HepG2 (cell line): ENCODE results near the gene FGL2. TPM values are rescaled to one million over a fixed set of nuclear protein-coding genes. Genes with fewer than 3 reads are reported as not detected.

Source experiments
- ATAC-seq: fragments of 200-7000 bp; cut with Tn5 transposase; 3 replicates; pipeline ENCODE4 v1.9.1; 2020; ENCODE audit warnings: mild to moderate bottlenecking, moderate library complexity
- BruUV-seq: library from RNA; stranded (reverse); fragments of 400-500 nt; replicated peaks from 2 replicates; lab custom pipeline; 2021; lab: Mats Ljungman, UMichigan
- CTCF ChIA-PET: fragments of 300-600 bp; formaldehyde crosslinking; extraction: SDS; loops from one replicate; lab custom pipeline; 2021; ENCODE audit warnings: low total read pairs, inconsistent platforms, low intra/inter-chr PET ratio; lab: Yijun Ruan, JAX
- POLR2A ChIA-PET: fragments of 350-600 bp; sonication (Branson Sonifier 250); formaldehyde crosslinking; loops from one replicate; lab custom pipeline; 2020; ENCODE audit warnings: antibody characterized with exemption, inconsistent platforms; lab: Yijun Ruan, JAX
- DNase-seq: peaks from one replicate; pipeline ENCODE4 v3.0.0-alpha.2; 2015; ENCODE audit warnings: low spot score
- FAIRE-seq: peaks from 3 replicates; lab custom pipeline; 2011; peaks lifted over from hg19 to GRCh38; lab: Jason Lieb, UNC
- H2AFZ ChIP-seq: one replicate; pipeline ENCODE4 v1.6.1; 2011; ENCODE audit warnings: low read length, inconsistent platforms
- H3K27ac ChIP-seq: fragments of 300-600 bp; 3 replicates; pipeline ENCODE4 v1.8.0; 2011; ENCODE audit warnings: mixed run types, mild to moderate bottlenecking, mixed read lengths, low read length, inconsistent platforms; ENCODE audit not compliant: insufficient read depth; ENCODE audit errors: extremely low read length
- H3K27me3 ChIP-seq, 2 experiments: fragments of 200-600 bp in 1 of 2; 2 replicates in 1 of 2; 3 replicates in 1 of 2; pipeline versions ENCODE4 v1.6.0 to v1.8.0; 2011; ENCODE audit warnings: low read length in 2 of 2, mild to moderate bottlenecking in 2 of 2, moderate library complexity in 2 of 2, inconsistent platforms in 1 of 2; ENCODE audit not compliant: insufficient read depth in 2 of 2, control insufficient read depth in 1 of 2
- H3K36me3 ChIP-seq, 2 experiments: fragments of 200-600 bp in 1 of 2; replicated peaks in 1 of 2; 2 replicates in 1 of 2; 3 replicates in 1 of 2; pipeline versions ENCODE4 v1.5.1 to v1.8.0; 2011; ENCODE audit warnings: low read length in 2 of 2, inconsistent platforms in 1 of 2; ENCODE audit not compliant: insufficient read depth in 2 of 2, control insufficient read depth in 1 of 2
- H3K4me1 ChIP-seq: 2 replicates; pipeline ENCODE4 v1.5.1; 2012; ENCODE audit warnings: low read length, inconsistent platforms; ENCODE audit not compliant: insufficient read depth
- H3K4me2 ChIP-seq: 2 replicates; pipeline ENCODE4 v1.6.0; 2011; ENCODE audit warnings: low read depth, low read length, inconsistent platforms
- H3K4me3 ChIP-seq, 3 experiments: fragments of 200-600 bp in 1 of 3; sonication (generic), shearing (Covaris generic) in 1 of 3; replicated peaks in 1 of 3; 2 replicates each; pipeline ENCODE4 v1.5.1; 2011 to 2016; ENCODE audit warnings: low read length in 3 of 3, inconsistent platforms in 2 of 3, low read depth in 2 of 3, mild to moderate bottlenecking in 2 of 3, control low read depth in 1 of 3, mixed read lengths in 1 of 3; ENCODE audit not compliant: insufficient read depth in 1 of 3
- H3K79me2 ChIP-seq: one replicate; pipeline ENCODE4 v1.6.1; 2011; ENCODE audit warnings: low read length, inconsistent platforms; ENCODE audit not compliant: insufficient read depth
- H3K9ac ChIP-seq: 2 replicates; pipeline ENCODE4 v1.6.0; 2011; ENCODE audit warnings: mild to moderate bottlenecking, low read depth, low read length, inconsistent platforms; ENCODE audit not compliant: insufficient read depth
- H3K9me3 ChIP-seq: 2 replicates; pipeline ENCODE4 v1.5.1; 2012; ENCODE audit warnings: mild to moderate bottlenecking, low read length
- H4K20me1 ChIP-seq: 2 replicates; pipeline ENCODE4 v1.6.0; 2011; ENCODE audit warnings: inconsistent platforms, mild to moderate bottlenecking, low read length, moderate library complexity; ENCODE audit not compliant: insufficient read depth
- GLI4 ChIP-seq: sonication (generic); formaldehyde crosslinking; IDR thresholded peaks from 2 replicates; pipeline ENCODE4 v1.5.1; 2020; ENCODE audit warnings: missing genetic modification reagents, mild to moderate bottlenecking, moderate library complexity, borderline replicate concordance
- PAF1 ChIP-seq: IDR thresholded peaks from 2 replicates; pipeline ENCODE4 v1.6.1; 2016; ENCODE audit warnings: missing genetic modification reagents, missing compliant biosample characterization
- PHF8 ChIP-seq: sonication (generic); formaldehyde crosslinking; IDR thresholded peaks from 2 replicates; pipeline ENCODE4 v1.5.0; 2020; ENCODE audit warnings: missing genetic modification reagents
- SMYD3 ChIP-seq: sonication (generic); formaldehyde crosslinking; IDR thresholded peaks from 2 replicates; pipeline ENCODE4 v1.8.1; 2023; ENCODE audit warnings: mild to moderate bottlenecking, missing genetic modification reagents
- TIGD3 ChIP-seq: sonication (generic); formaldehyde crosslinking; IDR thresholded peaks from 2 replicates; pipeline ENCODE4 v1.5.1; 2020; ENCODE audit warnings: mild to moderate bottlenecking, missing genetic modification reagents, borderline replicate concordance
- ZNF431 ChIP-seq: sonication (generic); formaldehyde crosslinking; IDR thresholded peaks from 2 replicates; pipeline ENCODE4 v1.9.0; 2022; ENCODE audit warnings: missing genetic modification reagents, low read depth, mild to moderate bottlenecking, borderline replicate concordance
- ZNF660 ChIP-seq: sonication (generic); formaldehyde crosslinking; IDR thresholded peaks from 2 replicates; pipeline ENCODE4 v1.5.1; 2020; ENCODE audit warnings: mild to moderate bottlenecking, low read depth, missing genetic modification reagents, borderline replicate concordance
- ZNF724P ChIP-seq: sonication (generic); formaldehyde crosslinking; IDR thresholded peaks from 2 replicates; pipeline ENCODE4 v1.8.0; 2022; ENCODE audit warnings: missing genetic modification reagents, borderline replicate concordance
- WGBS: methylation state at CpG from one replicate; pipeline ENCODE4 v1.1.6; 2017; ENCODE audit warnings: low lambda C conversion rate; 5-methylcytosine and 5-hydroxymethylcytosine counted together
- in situ Hi-C: cut with HindIII; loops from 2 replicates; pipeline ENCODE4 v1.10.0; 2017; ENCODE audit warnings: low pct_unique_long_range_greater_than_20kb; ENCODE audit not compliant: extremely low pct_ligation_motif_present
- intact Hi-C: fragments of 100-400 bp; cut with micrococcal nuclease; formaldehyde crosslinking; loops from one replicate; pipeline ENCODE4 v1.10.0; 2022; ENCODE audit not compliant: unreplicated experiment
- polyA plus RNA-seq, 8 experiments: library from polyadenylated mRNA; depleted of rRNA in 3 of 8; stranded (reverse) in 7 of 8; unstranded in 1 of 8; fragments of >200 nt; fragmentation: Illumina TruSeq in 4 of 8; extraction: Trizol in 4 of 8; gene quantifications; 2 replicates each; pipeline versions ENCODE4 v1.2.1 to v1.2.3, GENCODE V29; 2011 to 2016; ENCODE audit warnings: low read depth in 4 of 8, missing spikeins in 1 of 8, mixed read lengths in 1 of 8; ENCODE audit not compliant: insufficient read depth in 1 of 8
- total RNA-seq, 5 experiments: library from RNA; depleted of rRNA; stranded (reverse); fragments of >200 nt; fragmentation: Illumina TruSeq; extraction: Trizol; gene quantifications; 2 replicates each; pipeline ENCODE4 v1.2.3, GENCODE V29; 2016; ENCODE audit warnings: low read depth in 1 of 5

The FGL2 gene
- total and polyA plus RNA-seq, 2 of the 13 experiments (the other 11 are each of a cell fraction or from before 2014, with no cell fraction given), result 0.04 to 0.15 TPM

- TF ChIP-seq PHF8 (CRISPR knock-in tag), result no peak
- TF ChIP-seq TIGD3 (CRISPR knock-in tag), result no peak
- TF ChIP-seq GLI4, result no peak
- no peak for TF ChIP-seq ZNF431 (CRISPR knock-in tag)
- no peak for TF ChIP-seq ZNF724P (CRISPR knock-in tag)
- no peak for TF ChIP-seq PAF1 (CRISPR knock-in tag)
- TF ChIP-seq, all 625 proteins: peak for 0
- POLR2A ChIA-PET, result no interaction called here
- Histone ChIP-seq H3K4me2 (no peak overlapping the region), H3K79me2 (no peaks in the 10 kb centered on the region), H3K4me1 (no peaks in the 10 kb centered on the region), H3K4me3 (no peak overlapping the region), H2AFZ (no peak overlapping the region), H3K27me3 (no peaks in the 10 kb centered on the region), H3K27ac (no peak overlapping the region), H3K36me3 (no peaks in the 10 kb centered on the region), H3K9me3 (peaks cover 21% of the 10 kb centered on the region), H4K20me1 (no peaks in the 10 kb centered on the region), H3K9ac (no peak overlapping the region)
- no TSS peak for BruUV-seq
- in situ Hi-C loops (no loop called here), intact Hi-C loops (no loop called here)
- no peak for DNase-seq
- ATAC-seq, result no peak
- no peak for FAIRE-seq
- CTCF ChIA-PET, result no interaction called here
- 86% methylated on average over 6 of the region's 6 CpGs for WGBS
Observed at GRCh38 chr7:77209479-77210139, 10.0 kb upstream of the FGL2 start.

GRCh38 chr7:77208416-77208815 is 8.8 kb upstream of the FGL2 start:
- FAIRE-seq (no peak), ATAC-seq (no peak), DNase-seq (no peak)
- Histone ChIP-seq H3K4me1 (no peaks in the 10 kb centered on the region), H3K27me3 (no peaks in the 10 kb centered on the region), H3K9ac (no peak overlapping the region), H3K4me2 (no peak overlapping the region), H3K79me2 (no peaks in the 10 kb centered on the region), H3K36me3 (no peaks in the 10 kb centered on the region), H2AFZ (no peak overlapping the region), H3K27ac (no peak overlapping the region), H3K9me3 (peaks cover 21% of the 10 kb centered on the region), H3K4me3 (no peak overlapping the region), H4K20me1 (no peaks in the 10 kb centered on the region)
- intact Hi-C loops (no loop called here), in situ Hi-C loops (no loop called here)
- POLR2A ChIA-PET, result no interaction called here
- CTCF ChIA-PET, result no interaction called here
- BruUV-seq, result no TSS peak
- TF ChIP-seq ZNF660 (no peak), SMYD3 (no peak)
